HG03025 (cell line): ENCODE measurements around the gene THUMPD1.
"Not testable (repeated sequence)": the region's sequence is repeated elsewhere in the genome, so short reads cannot be mapped to it uniquely, and the experiment has no call there.

Experiments
- ATAC-seq: cut with Tn5 transposase; IDR thresholded peaks from one replicate; pipeline ENCODE4 v1.9.1; 2021; ENCODE audit warnings: mild to moderate bottlenecking, moderate library complexity; ENCODE audit not compliant: unreplicated experiment, low FRiP score

THUMPD1 gene

GRCh38 chr16:20750558-20750957, 8.9 kb upstream of the THUMPD1 start:
- ATAC-seq, result no peak

- no peak for ATAC-seq
Measured at GRCh38 chr16:20749474-20749873, 7.9 kb upstream of the THUMPD1 start.

DNA sequence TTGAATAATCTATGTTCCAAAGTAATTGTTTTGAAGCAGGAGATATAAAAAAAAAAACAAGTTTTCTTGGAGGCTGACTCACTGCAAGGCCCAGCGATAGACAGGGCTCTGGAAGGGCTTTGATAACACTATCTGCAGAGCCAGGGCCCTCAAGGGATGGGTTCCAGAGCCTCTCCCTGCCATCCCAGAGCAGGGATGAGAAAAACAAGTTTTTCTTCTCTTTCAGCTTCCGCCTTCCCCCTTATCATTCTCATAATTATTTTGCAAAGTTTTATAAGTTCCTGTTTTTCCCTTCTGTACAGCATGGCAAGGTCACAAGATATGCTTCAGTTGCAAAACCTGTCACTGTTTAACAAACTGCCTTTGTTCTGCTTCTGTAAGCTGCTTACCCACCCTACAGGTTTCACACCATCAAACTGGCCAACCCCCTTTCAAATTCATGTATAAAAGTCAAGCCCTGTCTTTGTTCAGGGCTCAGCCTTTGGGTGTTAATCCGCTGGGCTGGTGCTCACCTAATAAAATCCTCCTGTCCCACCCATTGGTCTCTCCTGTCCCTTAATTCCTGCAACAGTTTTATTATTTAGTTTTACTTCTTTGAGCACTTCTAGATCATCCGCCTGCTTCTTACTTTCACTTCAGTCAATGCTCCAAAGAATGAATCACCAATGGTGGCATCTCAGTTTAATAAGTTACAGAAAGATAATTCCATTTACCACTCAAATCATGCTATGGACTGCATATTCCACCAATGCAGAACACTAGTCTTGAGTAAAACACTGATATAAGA, 5.6 kb upstream of the THUMPD1 start:
- no peak for ATAC-seq

DNA sequence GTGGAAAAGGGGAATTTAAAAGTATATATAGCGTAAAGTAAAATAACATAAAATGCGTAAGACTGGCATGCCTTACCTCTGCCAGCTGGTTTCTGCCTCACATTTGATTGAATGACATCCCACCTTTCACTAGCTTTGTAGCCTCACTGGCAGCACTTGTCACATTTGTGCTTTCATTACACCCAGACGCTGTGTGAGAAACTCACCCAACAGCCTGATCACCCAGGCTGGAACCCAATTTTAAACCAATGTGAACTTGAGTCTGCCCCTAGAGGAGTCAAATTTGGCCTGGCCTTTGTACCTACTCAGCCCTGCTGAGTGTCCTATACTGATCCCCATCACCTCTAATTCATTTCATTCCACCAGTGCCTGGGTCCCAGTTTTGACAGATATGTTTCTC, 4.8 kb upstream of the THUMPD1 start:
- ATAC-seq, result no peak

DNA sequence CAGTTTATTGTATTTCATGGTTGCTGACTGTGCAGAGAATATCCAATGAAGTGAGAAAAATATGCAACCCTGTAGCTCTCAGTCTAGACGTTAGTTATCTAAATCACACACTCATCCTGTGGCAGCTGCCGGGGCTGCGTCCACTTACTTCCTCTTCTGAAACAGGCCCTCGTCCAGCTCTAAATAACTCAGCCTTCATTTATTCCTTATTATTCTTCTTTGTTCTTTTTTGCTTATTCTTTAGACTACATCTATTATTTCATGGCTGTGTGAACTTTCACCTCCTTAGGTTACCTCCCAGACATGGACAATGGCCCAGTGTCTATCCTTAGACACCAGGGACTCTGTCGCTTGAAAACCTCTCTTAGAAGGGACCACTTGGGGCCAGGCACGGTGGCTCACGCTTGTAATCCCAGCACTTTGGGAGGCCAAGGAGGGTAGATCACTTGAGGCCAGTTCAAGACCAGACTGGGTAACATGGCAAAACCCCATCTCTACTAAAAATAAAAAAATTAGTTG, 3.4 kb upstream of the THUMPD1 start:
- no peak for ATAC-seq

DNA sequence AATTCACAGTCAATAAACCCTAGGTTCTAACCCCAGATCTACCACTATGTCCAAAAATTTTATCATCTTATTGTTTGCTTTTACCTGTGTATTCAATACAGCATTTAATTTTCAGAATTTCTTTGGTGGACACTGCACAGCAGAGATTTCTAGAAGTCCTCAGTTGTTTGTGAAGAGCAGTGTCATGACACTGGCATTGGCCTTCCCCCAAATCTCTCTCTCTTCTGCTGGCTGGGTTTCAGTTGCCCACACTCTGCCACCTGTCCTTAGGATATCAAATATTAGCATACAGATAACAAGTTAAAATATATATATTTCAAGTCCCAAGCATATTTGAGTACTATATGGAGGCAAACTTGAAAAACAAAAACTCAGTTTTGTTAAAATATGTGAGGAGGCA, 2.0 kb upstream of the THUMPD1 start:
- ATAC-seq, result no peak

- ATAC-seq, result peak; percentile 83
Measured at GRCh38 chr16:20740901-20741521, 607 bp downstream of the THUMPD1 start.

- no peak for ATAC-seq
Measured at GRCh38 chr16:20740007-20740883, 1.4 kb downstream of the THUMPD1 start.

- ATAC-seq, result no peak
Measured at GRCh38 chr16:20735490-20735889, 6.1 kb downstream of the THUMPD1 start.

DNA sequence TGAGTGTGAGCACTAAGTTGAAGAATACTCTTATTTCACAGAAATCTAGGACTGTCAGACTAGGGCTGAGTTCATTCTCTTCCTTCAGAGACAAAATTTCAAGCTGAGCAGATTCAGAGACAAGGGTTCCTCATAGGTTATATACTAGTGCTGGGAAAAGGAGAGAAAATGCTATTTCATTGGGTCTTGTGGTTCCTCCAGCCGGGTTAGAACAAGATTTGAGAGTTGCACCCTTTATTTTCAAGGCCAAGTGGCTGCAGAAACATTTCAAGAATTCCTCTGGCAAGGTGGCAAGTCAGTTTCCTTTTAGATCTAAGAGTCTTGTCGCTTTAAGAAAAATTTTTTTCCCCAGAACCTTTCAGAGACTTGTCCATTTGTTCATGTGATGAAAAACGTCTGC, 6.8 kb downstream of the THUMPD1 start:
- ATAC-seq, result no peak

- ATAC-seq, result no peak
Measured at GRCh38 chr16:20734056-20734455, 7.6 kb downstream of the THUMPD1 start.

GRCh38 chr16:20729141-20729540, 12.5 kb downstream of the THUMPD1 start:
- ATAC-seq, result no peak

DNA sequence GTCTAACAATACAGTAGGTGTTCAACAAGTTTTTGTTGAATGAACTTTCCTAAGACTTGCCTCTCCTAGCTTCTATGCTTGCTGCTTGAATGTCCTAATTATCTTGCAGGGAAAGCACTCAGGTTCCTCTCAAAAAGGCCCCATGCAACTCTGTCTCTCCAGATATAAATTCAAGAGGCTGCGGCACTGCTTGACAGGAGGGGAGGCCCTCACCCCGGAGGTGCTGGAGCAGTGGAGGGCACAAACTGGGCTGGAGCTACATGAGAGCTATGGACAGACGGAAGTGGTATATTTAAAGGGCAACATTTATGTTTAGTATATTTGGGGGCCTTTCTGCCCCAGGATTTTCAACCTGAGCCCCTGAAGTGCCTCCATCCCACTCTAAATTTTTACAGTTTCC, 14.4 kb downstream of the THUMPD1 start:
- ATAC-seq, result no peak

DNA sequence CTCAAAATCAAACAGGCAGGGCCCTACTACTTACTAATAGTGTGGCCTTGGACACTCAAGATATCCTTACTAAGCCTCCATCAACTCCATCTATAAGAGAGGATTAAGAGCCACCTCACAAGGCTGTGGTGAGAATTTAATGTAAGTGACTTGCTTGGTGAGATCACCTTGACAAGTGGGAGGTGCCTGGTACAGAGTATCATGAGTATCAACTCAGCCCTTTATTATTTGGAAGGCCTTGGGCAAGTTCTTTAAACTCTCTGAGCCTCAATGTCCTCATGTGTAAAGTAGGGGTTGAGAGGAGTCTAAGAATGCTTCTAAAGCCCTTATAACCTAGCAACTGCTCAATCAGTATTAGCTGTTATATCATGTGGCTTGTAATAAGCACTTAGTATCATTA, 15.0 kb downstream of the THUMPD1 start:
- ATAC-seq, result no peak

DNA sequence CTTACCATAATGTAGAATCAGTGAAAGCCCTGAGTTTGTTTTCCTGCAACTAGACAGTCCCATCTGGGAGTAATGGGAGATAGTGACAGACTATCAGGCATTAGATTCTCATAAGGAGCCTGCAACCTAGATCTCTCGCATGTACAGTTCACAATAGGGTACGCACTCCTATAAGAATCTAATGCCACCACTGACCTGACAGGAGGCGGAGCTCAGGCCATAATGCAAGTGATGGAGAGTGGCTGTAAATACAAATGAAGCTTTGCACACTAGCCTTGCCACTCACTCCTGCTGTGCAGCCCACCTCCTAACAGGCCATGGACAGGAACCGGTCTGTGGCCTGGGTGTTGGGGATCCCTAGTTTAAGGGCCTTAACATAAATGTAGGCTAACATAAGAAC, 21.4 kb downstream of the THUMPD1 start:
- ATAC-seq, result no peak

GRCh38 chr16:20717718-20718117, 23.9 kb downstream of the THUMPD1 start:
- not testable (repeated sequence) for ATAC-seq

DNA sequence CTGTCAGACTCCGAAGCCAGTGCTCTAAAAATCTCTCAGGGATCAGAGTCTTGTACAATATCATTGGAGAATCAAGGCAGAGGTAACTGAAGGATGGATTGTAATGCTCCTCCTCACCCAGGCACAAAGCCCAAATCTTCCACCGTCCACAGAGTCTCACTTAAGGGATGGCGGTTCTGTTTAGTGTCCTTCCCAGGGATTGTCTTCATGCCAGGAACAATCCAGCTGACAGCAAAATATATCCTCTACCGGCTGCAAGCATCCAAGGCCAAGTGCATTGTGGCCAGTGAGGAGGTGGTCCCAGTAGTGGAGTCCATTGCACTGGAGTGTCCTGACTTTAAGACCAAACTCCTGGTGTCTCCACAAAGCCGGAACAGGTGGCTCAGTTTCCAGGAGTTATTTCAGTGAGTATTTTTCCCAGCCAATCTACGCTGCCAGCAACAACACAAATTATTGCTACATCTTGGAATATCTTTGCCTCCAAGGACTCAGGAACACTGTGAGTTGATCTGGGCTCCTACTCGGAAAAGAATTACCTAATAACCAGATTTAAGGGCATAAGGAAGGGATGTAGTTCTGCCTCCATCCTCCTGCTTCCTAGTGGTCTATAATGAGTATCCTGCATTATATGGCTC, 30.2 kb downstream of the THUMPD1 start:
- no peak for ATAC-seq

- ATAC-seq, result not testable (repeated sequence)
Measured at GRCh38 chr16:20708129-20708528, 33.5 kb downstream of the THUMPD1 start.

DNA sequence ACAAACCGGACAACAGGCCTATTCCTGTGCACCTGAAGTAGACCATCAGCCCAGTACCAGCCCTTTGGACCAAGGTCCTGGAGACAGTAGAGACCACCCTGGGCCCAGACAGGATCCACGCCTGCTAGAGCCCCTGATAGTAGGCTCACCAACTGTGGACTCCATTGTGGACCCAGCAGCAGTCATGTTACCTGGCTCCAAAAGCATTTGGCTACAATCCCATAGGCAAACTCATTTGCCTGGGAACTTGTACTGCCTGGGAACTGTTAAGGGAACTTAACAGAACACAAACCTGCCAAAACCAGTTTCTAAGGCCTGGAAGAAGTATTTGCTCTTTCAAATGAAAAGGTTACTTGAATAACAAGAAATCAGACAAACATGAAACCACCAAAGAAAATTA, 34.2 kb downstream of the THUMPD1 start:
- no peak for ATAC-seq

DNA sequence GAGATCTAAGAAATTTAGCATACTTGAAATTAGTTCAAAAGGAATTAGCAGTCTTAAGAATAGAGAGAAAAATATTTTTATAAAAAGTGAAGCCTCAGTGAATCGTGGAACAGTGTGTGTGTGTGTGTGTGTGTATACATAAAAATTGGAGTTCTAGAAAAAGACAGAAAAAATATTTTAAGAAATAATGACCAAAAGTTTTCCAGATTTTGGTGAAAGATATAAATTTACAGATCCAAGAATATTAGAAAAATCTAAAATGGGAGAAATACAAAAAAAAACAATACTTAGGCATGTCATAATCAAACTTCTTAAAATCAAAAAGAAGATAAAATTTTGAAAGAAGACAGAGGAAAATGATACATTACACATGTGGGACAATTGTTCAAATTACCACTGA, 35.6 kb downstream of the THUMPD1 start:
- ATAC-seq, result not testable (repeated sequence)

- no peak for ATAC-seq
Measured at GRCh38 chr16:20704281-20704680, 37.3 kb downstream of the THUMPD1 start.
